ENCODE data around the gene AKAP6.

Gene AKAP6

GRCh38 chr14:32396885-32397284, 67.8 kb downstream of the AKAP6 start:
- H3K9ac ChIP-seq (ENCODE audit: low read depth, low read length) = no peak overlapping the region
- no peaks in the 10 kb centered on the region for H3K9me3 ChIP-seq (ENCODE audit: control insufficient read depth, insufficient read depth, low read length)
- no peaks in the 10 kb centered on the region for H3K36me3 ChIP-seq (ENCODE audit: insufficient read depth, low read length)
- H3K4me1 ChIP-seq (ENCODE audit: insufficient read depth, low read length) = peaks cover 6% of the 10 kb centered on the region; the same call in 1 of the 2 replicates

GRCh38 chr14:32397861-32398640, 69.0 kb downstream of the AKAP6 start:
- no peaks in the 10 kb centered on the region for H3K36me3 ChIP-seq (ENCODE audit: insufficient read depth, low read length)
- peaks cover 6% of the 10 kb centered on the region; the same call in 1 of the 2 replicates for H3K4me1 ChIP-seq (ENCODE audit: insufficient read depth, low read length)
- no peaks in the 10 kb centered on the region for H3K9me3 ChIP-seq (ENCODE audit: control insufficient read depth, insufficient read depth, low read length)
- no peak overlapping the region for H3K9ac ChIP-seq (ENCODE audit: low read depth, low read length)

GRCh38 chr14:32399920-32400319, 70.8 kb downstream of the AKAP6 start:
- H3K9ac ChIP-seq (ENCODE audit: low read depth, low read length) = no peak overlapping the region
- H3K4me1 ChIP-seq (ENCODE audit: insufficient read depth, low read length) = peaks cover 6% of the 10 kb centered on the region; the same call in 1 of the 2 replicates
- H3K36me3 ChIP-seq (ENCODE audit: insufficient read depth, low read length) = no peaks in the 10 kb centered on the region
- no peaks in the 10 kb centered on the region for H3K9me3 ChIP-seq (ENCODE audit: control insufficient read depth, insufficient read depth, low read length)

- peaks cover 6% of the 10 kb centered on the region; the same call in 1 of the 2 replicates for H3K4me1 ChIP-seq (ENCODE audit: insufficient read depth, low read length)
Observed at GRCh38 chr14:32400480-32400879, 71.4 kb downstream of the AKAP6 start.

GRCh38 chr14:32403021-32403420, 73.9 kb downstream of the AKAP6 start:
- no peak overlapping the region for H3K9ac ChIP-seq (ENCODE audit: low read depth, low read length)
- H3K36me3 ChIP-seq (ENCODE audit: insufficient read depth, low read length) = no peaks in the 10 kb centered on the region
- peaks cover 6% of the 10 kb centered on the region; the same call in 1 of the 2 replicates for H3K4me1 ChIP-seq (ENCODE audit: insufficient read depth, low read length)

More at GRCh38 chr14:32400480-32400879, 71.4 kb downstream of the AKAP6 start:
- H3K9me3 ChIP-seq (ENCODE audit: control insufficient read depth, insufficient read depth, low read length) = no peaks in the 10 kb centered on the region
- no peaks in the 10 kb centered on the region for H3K36me3 ChIP-seq (ENCODE audit: insufficient read depth, low read length)
- H3K9ac ChIP-seq (ENCODE audit: low read depth, low read length) = no peak overlapping the region

GRCh38 chr14:32403688-32404087, 74.6 kb downstream of the AKAP6 start:
- Histone ChIP-seq H3K4me1 (ENCODE audit: insufficient read depth, low read length) (peaks cover 2% of the 10 kb centered on the region; the same call in 1 of the 2 replicates), H3K9me3 (ENCODE audit: control insufficient read depth, insufficient read depth, low read length) (no peaks in the 10 kb centered on the region), H3K9ac (ENCODE audit: low read depth, low read length) (no peak overlapping the region), H3K36me3 (ENCODE audit: insufficient read depth, low read length) (no peaks in the 10 kb centered on the region)

More at GRCh38 chr14:32403021-32403420, 73.9 kb downstream of the AKAP6 start:
- no peaks in the 10 kb centered on the region for H3K9me3 ChIP-seq (ENCODE audit: control insufficient read depth, insufficient read depth, low read length)

- Histone ChIP-seq H3K9me3 (ENCODE audit: control insufficient read depth, insufficient read depth, low read length) (no peaks in the 10 kb centered on the region), H3K9ac (ENCODE audit: low read depth, low read length) (no peak overlapping the region)
Observed at GRCh38 chr14:32404784-32405573, 75.9 kb downstream of the AKAP6 start.

GRCh38 chr14:32405856-32406255, 76.8 kb downstream of the AKAP6 start:
- Histone ChIP-seq H3K36me3 (ENCODE audit: insufficient read depth, low read length) (no peaks in the 10 kb centered on the region), H3K9ac (ENCODE audit: low read depth, low read length) (no peak overlapping the region), H3K4me1 (ENCODE audit: insufficient read depth, low read length) (no peaks in the 10 kb centered on the region), H3K9me3 (ENCODE audit: control insufficient read depth, insufficient read depth, low read length) (no peaks in the 10 kb centered on the region)

More at GRCh38 chr14:32404784-32405573, 75.9 kb downstream of the AKAP6 start:
- Histone ChIP-seq H3K4me1 (ENCODE audit: insufficient read depth, low read length) (no peaks in the 10 kb centered on the region), H3K36me3 (ENCODE audit: insufficient read depth, low read length) (no peaks in the 10 kb centered on the region)

GRCh38 chr14:32407130-32407529, 78.0 kb downstream of the AKAP6 start:
- peaks cover 2% of the 10 kb centered on the region; the same call in 1 of the 2 replicates for H3K4me1 ChIP-seq (ENCODE audit: insufficient read depth, low read length)

GRCh38 chr14:32408018-32408417, 78.9 kb downstream of the AKAP6 start:
- Histone ChIP-seq H3K9ac (ENCODE audit: low read depth, low read length) (no peak overlapping the region), H3K4me1 (ENCODE audit: insufficient read depth, low read length) (peaks cover 9% of the 10 kb centered on the region; the same call in 1 of the 2 replicates), H3K36me3 (ENCODE audit: insufficient read depth, low read length) (no peaks in the 10 kb centered on the region), H3K9me3 (ENCODE audit: control insufficient read depth, insufficient read depth, low read length) (no peaks in the 10 kb centered on the region)

More at GRCh38 chr14:32407130-32407529, 78.0 kb downstream of the AKAP6 start:
- Histone ChIP-seq H3K9me3 (ENCODE audit: control insufficient read depth, insufficient read depth, low read length) (no peaks in the 10 kb centered on the region), H3K9ac (ENCODE audit: low read depth, low read length) (no peak overlapping the region), H3K36me3 (ENCODE audit: insufficient read depth, low read length) (no peaks in the 10 kb centered on the region)

- Histone ChIP-seq H3K36me3 (ENCODE audit: insufficient read depth, low read length) (no peaks in the 10 kb centered on the region), H3K4me1 (ENCODE audit: insufficient read depth, low read length) (peaks cover 9% of the 10 kb centered on the region), H3K9ac (ENCODE audit: low read depth, low read length) (no peak overlapping the region), H3K9me3 (ENCODE audit: control insufficient read depth, insufficient read depth, low read length) (no peaks in the 10 kb centered on the region)
Observed at GRCh38 chr14:32412103-32412502, 83.0 kb downstream of the AKAP6 start.

- H3K4me1 ChIP-seq (ENCODE audit: insufficient read depth, low read length) = peaks cover 9% of the 10 kb centered on the region
- no peak overlapping the region for H3K9ac ChIP-seq (ENCODE audit: low read depth, low read length)
- H3K9me3 ChIP-seq (ENCODE audit: control insufficient read depth, insufficient read depth, low read length) = no peaks in the 10 kb centered on the region
- no peaks in the 10 kb centered on the region for H3K36me3 ChIP-seq (ENCODE audit: insufficient read depth, low read length)
Observed at GRCh38 chr14:32412532-32412931, 83.4 kb downstream of the AKAP6 start.

GRCh38 chr14:32413967-32414640, 85.0 kb downstream of the AKAP6 start:
- H3K4me1 ChIP-seq (ENCODE audit: insufficient read depth, low read length) = peaks cover 9% of the 10 kb centered on the region
- H3K9ac ChIP-seq (ENCODE audit: low read depth, low read length) = no peak overlapping the region
- no peaks in the 10 kb centered on the region for H3K36me3 ChIP-seq (ENCODE audit: insufficient read depth, low read length)
- no peaks in the 10 kb centered on the region for H3K9me3 ChIP-seq (ENCODE audit: control insufficient read depth, insufficient read depth, low read length)

GRCh38 chr14:32414808-32415255, 85.7 kb downstream of the AKAP6 start:
- H3K36me3 ChIP-seq (ENCODE audit: insufficient read depth, low read length) = no peaks in the 10 kb centered on the region
- H3K4me1 ChIP-seq (ENCODE audit: insufficient read depth, low read length) = peaks cover 9% of the 10 kb centered on the region
- no peaks in the 10 kb centered on the region for H3K9me3 ChIP-seq (ENCODE audit: control insufficient read depth, insufficient read depth, low read length)
- H3K9ac ChIP-seq (ENCODE audit: low read depth, low read length) = no peak overlapping the region

All from ES-I3 (cell line).